ENCODE results near the gene AP3B2.
"Not testable (repeated sequence)": the region's sequence is repeated elsewhere in the genome, so short reads cannot be mapped to it uniquely, and the experiment has no call there.

The AP3B2 gene

GRCh38 chr15:82709421-82710207 is at the start of gene AP3B2:
AP3B2 (minus strand) TSS chr15:82709875; CDS start chr15:82709706, 169 bp downstream.
- FAIRE-seq, result no peak

- FAIRE-seq, result no peak
Observed at GRCh38 chr15:82751308-82751707, 41.6 kb upstream of the AP3B2 start.

- FAIRE-seq, result no peak
Observed at GRCh38 chr15:82750831-82751180, 41.1 kb upstream of the AP3B2 start.

GRCh38 chr15:82749951-82750830 is 40.5 kb upstream of the AP3B2 start:
- FAIRE-seq, result peak; percentile 93

- FAIRE-seq, result no peak
Observed at GRCh38 chr15:82748315-82748714, 38.6 kb upstream of the AP3B2 start.

- no peak for FAIRE-seq
Observed at GRCh38 chr15:82743810-82744209, 34.1 kb upstream of the AP3B2 start.

- FAIRE-seq, result no peak
Observed at GRCh38 chr15:82742134-82742533, 32.5 kb upstream of the AP3B2 start.

GRCh38 chr15:82739086-82739485 is 29.4 kb upstream of the AP3B2 start:
- no peak for FAIRE-seq

- no peak for FAIRE-seq
Observed at GRCh38 chr15:82737975-82738374, 28.3 kb upstream of the AP3B2 start.

- FAIRE-seq, result no peak
Observed at GRCh38 chr15:82731527-82731926, 21.9 kb upstream of the AP3B2 start.

- no peak for FAIRE-seq
Observed at GRCh38 chr15:82730022-82730530, 20.4 kb upstream of the AP3B2 start.

GRCh38 chr15:82726816-82727215 is 17.1 kb upstream of the AP3B2 start:
- FAIRE-seq, result no peak

GRCh38 chr15:82715003-82715402 is 5.3 kb upstream of the AP3B2 start:
- no peak for FAIRE-seq

- FAIRE-seq, result no peak
Observed at GRCh38 chr15:82714016-82714415, 4.3 kb upstream of the AP3B2 start.

GRCh38 chr15:82712036-82712435 is 2.4 kb upstream of the AP3B2 start:
- no peak for FAIRE-seq

- FAIRE-seq, result no peak
Observed at GRCh38 chr15:82710926-82711490, 1.3 kb upstream of the AP3B2 start.

- FAIRE-seq, result no peak
Observed at GRCh38 chr15:82710208-82710555, 507 bp upstream of the AP3B2 start.

GRCh38 chr15:82709081-82709420 is 624 bp downstream of the AP3B2 start:
- FAIRE-seq, result no peak

- FAIRE-seq, result not testable (repeated sequence)
Observed at GRCh38 chr15:82705856-82706255, 3.8 kb downstream of the AP3B2 start.

- no peak for FAIRE-seq
Observed at GRCh38 chr15:82699726-82700125, 9.9 kb downstream of the AP3B2 start.

GRCh38 chr15:82698711-82699345 is 10.8 kb downstream of the AP3B2 start:
- no peak for FAIRE-seq

GRCh38 chr15:82697735-82698407 is 11.8 kb downstream of the AP3B2 start:
- FAIRE-seq, result no peak

GRCh38 chr15:82692171-82692570 is 17.5 kb downstream of the AP3B2 start:
- FAIRE-seq, result no peak
